ENCODE data around the gene MSRB3. TPM values are rescaled to one million over a fixed set of nuclear protein-coding genes. Genes with fewer than 3 reads are reported as not detected.

The MSRB3 gene
- total RNA-seq, 6 experiments from 2014 or later = 1.4 to 5.6 (median 2.6) TPM

- WGBS (ENCODE audit: insufficient coverage, low coverage, low lambda C conversion rate, missing lambda C conversion rate) = 57% methylated on average over 1 of the region's 1 CpG
- Histone ChIP-seq H3K4me1 (no peaks in the 10 kb centered on the region), H3K4me3 (no peak overlapping the region), H3K9me3 (no peaks in the 10 kb centered on the region), H3K27ac (no peak overlapping the region), H3K27me3 (no peaks in the 10 kb centered on the region), H3K36me3 (no peaks in the 10 kb centered on the region)
- ATAC-seq (no peak), DNase-seq (no peak)
- intact Hi-C loops (cut with DNase I) = no loop called here
- TF ChIP-seq POLR2A (IDR thresholded peaks at IDR 0.05) (no peak), CTCF (IDR thresholded peaks at IDR 0.05) (no peak)
These were observed 65.3 kb downstream of the MSRB3 start for GRCh38 chr12:65343801-65344200.

GRCh38 chr12:65355461-65355860 is 77.0 kb downstream of the MSRB3 start:
- Histone ChIP-seq H3K36me3 (no peaks in the 10 kb centered on the region), H3K4me3 (no peak overlapping the region), H3K27me3 (no peaks in the 10 kb centered on the region), H3K9me3 (no peaks in the 10 kb centered on the region), H3K4me1 (no peaks in the 10 kb centered on the region), H3K27ac (no peak overlapping the region)
- DNase-seq = no peak
- no peak for TF ChIP-seq CTCF (IDR thresholded peaks at IDR 0.05)
- no peak for ATAC-seq
- intact Hi-C loops (cut with DNase I) = no loop called here
- WGBS (ENCODE audit: insufficient coverage, low coverage, low lambda C conversion rate, missing lambda C conversion rate) = 69% methylated on average over 3 of the region's 3 CpGs

GRCh38 chr12:65362234-65363031 is 84.0 kb downstream of the MSRB3 start:
- no peaks in the 10 kb centered on the region for H3K36me3 ChIP-seq
- no peak overlapping the region for H3K4me3 ChIP-seq
- DNase-seq (no peak), ATAC-seq (no peak)
- no peak for TF ChIP-seq POLR2A (IDR thresholded peaks at IDR 0.05)
- TF ChIP-seq CTCF (IDR thresholded peaks at IDR 0.05) = no peak
- no peaks in the 10 kb centered on the region for H3K9me3 ChIP-seq
- no peak overlapping the region for H3K27ac ChIP-seq
- no peaks in the 10 kb centered on the region for H3K4me1 ChIP-seq
- 54% methylated on average over 4 of the region's 4 CpGs for WGBS (ENCODE audit: insufficient coverage, low coverage, low lambda C conversion rate, missing lambda C conversion rate)
- no peaks in the 10 kb centered on the region for H3K27me3 ChIP-seq
- intact Hi-C loops (cut with DNase I) = no loop called here

GRCh38 chr12:65364046-65364445 is 85.6 kb downstream of the MSRB3 start:
- Histone ChIP-seq H3K4me3 (no peak overlapping the region), H3K4me1 (no peaks in the 10 kb centered on the region), H3K27me3 (no peaks in the 10 kb centered on the region), H3K27ac (no peak overlapping the region), H3K36me3 (no peaks in the 10 kb centered on the region), H3K9me3 (no peaks in the 10 kb centered on the region)
- ATAC-seq (no peak), DNase-seq (no peak)
- WGBS (ENCODE audit: insufficient coverage, low coverage, low lambda C conversion rate, missing lambda C conversion rate) = 87% methylated on average over 1 of the region's 1 CpG
- no peak for TF ChIP-seq CTCF (IDR thresholded peaks at IDR 0.05)
- TF ChIP-seq POLR2A (IDR thresholded peaks at IDR 0.05) = no peak
- intact Hi-C loops (cut with DNase I) = no loop called here
